ENCODE results near the gene DKKL1. TPM values are rescaled to one million over a fixed set of nuclear protein-coding genes. Genes with fewer than 3 reads are reported as not detected.
A peak's percentile ranks its signal among the peaks of the same experiment; 100 is the strongest.

Gene DKKL1
- total RNA-seq, 2 donors from 2014 or later, result 1.8 to 2.1 TPM

DNA sequence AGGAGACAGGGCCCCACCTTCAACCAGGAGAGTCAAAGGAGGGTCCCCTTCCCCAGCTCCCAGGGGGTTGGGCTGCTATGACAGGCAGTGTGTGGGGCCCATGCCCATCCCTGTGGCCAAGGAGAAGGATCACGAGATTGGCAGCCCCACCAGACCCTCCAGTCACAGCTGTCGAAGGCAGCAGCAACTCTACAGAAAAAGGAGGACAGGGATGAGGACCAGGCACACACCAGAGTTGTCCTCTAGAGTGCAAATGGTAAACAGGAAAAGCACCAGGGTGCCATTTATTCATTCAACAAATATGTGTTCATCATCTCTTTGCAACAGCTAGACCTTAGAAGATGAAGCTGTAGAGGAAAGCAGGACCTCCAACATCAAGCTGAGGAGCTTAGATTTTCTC is 55.5 kb downstream of the DKKL1 start:
- Mint-ChIP-seq H3K4me3 (no peak overlapping the region), H3K27me3 (ENCODE audit: insufficient read depth) (peaks cover 64% of the 10 kb centered on the region), H3K36me3 (ENCODE audit: low read depth) (no peaks in the 10 kb centered on the region), H3K9me3 (no peaks in the 10 kb centered on the region), H3K27ac (no peak overlapping the region), H3K4me1 (peaks cover 7% of the 10 kb centered on the region)
- Histone ChIP-seq H3K27me3 (ENCODE audit: control insufficient read depth, insufficient read depth, low read length, poor library complexity, severe bottlenecking) (peaks cover 63% of the 10 kb centered on the region), H3K9me3 (ENCODE audit: control insufficient read depth, low read length) (no peaks in the 10 kb centered on the region), H3K4me1 (ENCODE audit: control insufficient read depth, insufficient read depth, low read length) (no peaks in the 10 kb centered on the region), H3K4me3 (ENCODE audit: low read length) (no peak overlapping the region), H3K36me3 (ENCODE audit: control insufficient read depth, insufficient read depth, low read length) (no peaks in the 10 kb centered on the region), H3K9ac (ENCODE audit: extremely low read depth, low read length, poor library complexity, severe bottlenecking) (no peak overlapping the region), H3K27ac (ENCODE audit: low read depth, low read length) (no peak overlapping the region)
- DNase-seq, result no peak
- 84 to 94% methylated on average over 2 of the region's 2 CpGs for WGBS, 2 experiments (ENCODE audit: insufficient coverage in 1 of 2, insufficient read length in 1 of 2)
- TF ChIP-seq, protein P1, sequence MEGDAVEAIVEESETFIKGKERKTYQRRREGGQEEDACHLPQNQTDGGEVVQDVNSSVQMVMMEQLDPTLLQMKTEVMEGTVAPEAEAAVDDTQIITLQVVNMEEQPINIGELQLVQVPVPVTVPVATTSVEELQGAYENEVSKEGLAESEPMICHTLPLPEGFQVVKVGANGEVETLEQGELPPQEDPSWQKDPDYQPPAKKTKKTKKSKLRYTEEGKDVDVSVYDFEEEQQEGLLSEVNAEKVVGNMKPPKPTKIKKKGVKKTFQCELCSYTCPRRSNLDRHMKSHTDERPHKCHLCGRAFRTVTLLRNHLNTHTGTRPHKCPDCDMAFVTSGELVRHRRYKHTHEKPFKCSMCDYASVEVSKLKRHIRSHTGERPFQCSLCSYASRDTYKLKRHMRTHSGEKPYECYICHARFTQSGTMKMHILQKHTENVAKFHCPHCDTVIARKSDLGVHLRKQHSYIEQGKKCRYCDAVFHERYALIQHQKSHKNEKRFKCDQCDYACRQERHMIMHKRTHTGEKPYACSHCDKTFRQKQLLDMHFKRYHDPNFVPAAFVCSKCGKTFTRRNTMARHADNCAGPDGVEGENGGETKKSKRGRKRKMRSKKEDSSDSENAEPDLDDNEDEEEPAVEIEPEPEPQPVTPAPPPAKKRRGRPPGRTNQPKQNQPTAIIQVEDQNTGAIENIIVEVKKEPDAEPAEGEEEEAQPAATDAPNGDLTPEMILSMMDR (conservative IDR thresholded peaks at IDR 0.05), result no peak

DNA sequence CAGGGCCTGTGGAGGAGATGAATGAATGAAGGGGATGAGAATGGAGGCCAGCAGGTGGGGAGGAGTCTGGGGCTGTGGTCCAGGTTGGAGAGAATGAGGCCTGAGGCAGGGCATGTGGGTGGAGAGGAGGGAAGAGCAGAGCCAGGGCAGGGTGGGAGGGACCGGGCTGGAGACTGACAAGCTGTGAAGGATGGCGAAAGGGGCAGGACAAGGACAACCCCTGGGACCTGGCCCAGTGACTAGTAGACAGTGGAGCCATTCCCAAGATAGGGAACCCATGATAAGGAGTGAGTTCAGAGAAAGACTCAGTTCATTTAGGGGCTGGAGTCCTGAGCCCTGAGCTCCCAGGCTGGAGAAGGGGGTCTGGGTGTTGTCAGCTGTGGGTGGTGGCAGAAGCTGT is 56.5 kb downstream of the DKKL1 start:
- Histone ChIP-seq H3K9me3 (ENCODE audit: control insufficient read depth, low read length) (no peaks in the 10 kb centered on the region), H3K4me3 (ENCODE audit: low read length) (no peak overlapping the region), H3K27me3 (ENCODE audit: control insufficient read depth, insufficient read depth, low read length, poor library complexity, severe bottlenecking) (peaks cover 73% of the 10 kb centered on the region), H3K9ac (ENCODE audit: extremely low read depth, low read length, poor library complexity, severe bottlenecking) (no peak overlapping the region), H3K4me1 (ENCODE audit: control insufficient read depth, insufficient read depth, low read length) (no peaks in the 10 kb centered on the region), H3K36me3 (ENCODE audit: control insufficient read depth, insufficient read depth, low read length) (no peaks in the 10 kb centered on the region), H3K27ac (ENCODE audit: low read depth, low read length) (no peak overlapping the region)
- Mint-ChIP-seq H3K36me3 (ENCODE audit: low read depth) (no peaks in the 10 kb centered on the region), H3K4me3 (no peak overlapping the region), H3K27ac (no peak overlapping the region), H3K27me3 (ENCODE audit: insufficient read depth) (peaks cover 75% of the 10 kb centered on the region), H3K4me1 (peaks cover 7% of the 10 kb centered on the region), H3K9me3 (no peaks in the 10 kb centered on the region)
- TF ChIP-seq, protein P1 (conservative IDR thresholded peaks at IDR 0.05), result no peak
- 80 to 81% methylated on average over 2 of the region's 2 CpGs for WGBS, 2 experiments (ENCODE audit: insufficient coverage in 1 of 2, insufficient read length in 1 of 2)
- DNase-seq, result no peak

DNA sequence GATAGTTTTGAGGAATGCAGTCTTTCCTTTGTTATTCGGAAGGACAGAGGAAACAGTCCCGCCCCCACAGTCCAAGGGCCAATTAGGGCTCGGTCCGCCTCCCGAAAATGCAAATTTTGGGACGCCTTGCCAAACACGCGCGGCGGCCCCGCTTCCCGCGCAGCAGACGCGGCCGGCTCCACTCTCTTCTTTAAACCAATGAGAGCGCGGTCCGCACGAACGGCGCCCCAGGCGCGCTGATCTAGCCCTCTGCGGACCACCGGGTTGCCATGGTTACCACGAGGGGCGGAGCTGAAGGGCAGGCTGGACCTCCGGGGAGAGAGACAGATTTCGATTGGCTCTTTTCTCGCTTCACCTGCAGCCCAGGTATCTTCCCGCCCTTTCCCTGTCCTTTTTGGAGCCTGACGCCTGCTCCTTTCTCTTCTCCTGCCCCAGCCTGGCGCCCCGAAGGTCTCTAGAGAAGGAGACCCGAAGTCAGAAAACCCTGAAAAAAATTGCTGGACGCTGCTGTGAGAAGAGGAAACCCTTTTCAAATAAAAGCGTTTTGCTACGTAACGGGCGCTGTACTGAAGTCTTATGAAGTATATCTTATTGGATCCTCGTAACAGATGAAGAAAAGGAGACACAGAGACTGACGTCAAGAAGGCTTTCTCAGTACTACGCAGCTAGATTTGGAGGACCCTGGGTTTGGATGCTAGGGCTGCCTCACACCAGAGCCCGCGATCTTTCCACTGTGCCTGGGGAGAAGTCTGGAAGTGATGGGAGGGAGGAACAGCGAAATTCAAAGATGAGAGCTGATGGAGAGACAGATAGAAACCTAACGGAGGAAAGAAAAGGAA is 57.6 kb downstream of the DKKL1 start:
- Mint-ChIP-seq H3K27me3 (ENCODE audit: insufficient read depth) (peaks cover 85% of the 10 kb centered on the region), H3K4me3 (peak overlapping the region; percentile 29), H3K27ac (no peak overlapping the region), H3K9me3 (no peaks in the 10 kb centered on the region), H3K4me1 (peaks cover 14% of the 10 kb centered on the region), H3K36me3 (ENCODE audit: low read depth) (no peaks in the 10 kb centered on the region)
- no peaks in the 10 kb centered on the region for H3K36me3 ChIP-seq (ENCODE audit: control insufficient read depth, insufficient read depth, low read length)
- no peaks in the 10 kb centered on the region for H3K4me1 ChIP-seq (ENCODE audit: control insufficient read depth, insufficient read depth, low read length)
- H3K9me3 ChIP-seq (ENCODE audit: control insufficient read depth, low read length), result no peaks in the 10 kb centered on the region
- TF ChIP-seq, protein P1 (conservative IDR thresholded peaks at IDR 0.05), result no peak
- H3K27me3 ChIP-seq (ENCODE audit: control insufficient read depth, insufficient read depth, low read length, poor library complexity, severe bottlenecking), result peaks cover 84% of the 10 kb centered on the region
- no peak overlapping the region for H3K9ac ChIP-seq (ENCODE audit: extremely low read depth, low read length, poor library complexity, severe bottlenecking)
- peak overlapping the region; percentile 68 for H3K4me3 ChIP-seq (ENCODE audit: low read length)
- DNase-seq, result peak; percentile 99
- H3K27ac ChIP-seq (ENCODE audit: low read depth, low read length), result no peak overlapping the region
- WGBS, 2 experiments (ENCODE audit: insufficient coverage in 1 of 2, insufficient read length in 1 of 2), result 15 to 20% methylated on average over 37 to 48 of the region's 48 CpGs

All from endodermal cell (in vitro differentiated cells).